Activated CD8-positive, alpha-beta T cell treated with anti-CD3 and anti-CD28 coated beads for 36 hours (primary cell): ENCODE measurements around the gene PRIM1. TPM values are rescaled to one million over a fixed set of nuclear protein-coding genes. Genes with fewer than 3 reads are reported as not detected.
A peak's percentile ranks its signal among the peaks of the same experiment; 100 is the strongest.

Source experiments
- ATAC-seq: fragments of 200-7000 bp; cut with Tn5 transposase; one replicate; pipeline ENCODE4 v1.10.0; 2021; ENCODE audit warnings: mild to moderate bottlenecking, moderate library complexity
- CTCF ChIA-PET: fragments of 350-600 bp; sonication (Branson Sonifier 250); formaldehyde crosslinking; loops from one replicate; lab custom pipeline; 2021; ENCODE audit warnings: antibody characterized with exemption; lab: Charles Lee
- POLR2A ChIA-PET: fragments of 350-600 bp; sonication (Branson Sonifier 250); formaldehyde crosslinking; loops from one replicate; lab custom pipeline; 2021; ENCODE audit warnings: antibody characterized with exemption; lab: Charles Lee
- DNase-seq: peaks from one replicate; pipeline ENCODE4 v3.0.0-alpha.2; 2020
- H3K27ac Mint-ChIP-seq: one replicate; pipeline ENCODE4 v1.8.0; 2021; ENCODE audit warnings: mild to moderate bottlenecking, mixed read lengths
- H3K27me3 Mint-ChIP-seq: one replicate; pipeline ENCODE4 v1.8.0; 2021; ENCODE audit warnings: mixed read lengths
- H3K36me3 Mint-ChIP-seq: one replicate; pipeline ENCODE4 v1.8.0; 2021; ENCODE audit warnings: low read depth, mixed read lengths
- H3K4me1 Mint-ChIP-seq: one replicate; pipeline ENCODE4 v1.8.0; 2021; ENCODE audit warnings: low read depth, mixed read lengths
- H3K4me3 Mint-ChIP-seq: one replicate; pipeline ENCODE4 v1.8.0; 2021; ENCODE audit warnings: mild to moderate bottlenecking, moderate library complexity, mixed read lengths
- H3K9me3 Mint-ChIP-seq: one replicate; pipeline ENCODE4 v1.8.0; 2021; ENCODE audit warnings: mixed read lengths
- CTCF ChIP-seq: fragments of 200-600 bp; IDR thresholded peaks from one replicate; pipeline ENCODE4 v1.8.0; 2022; ENCODE audit warnings: antibody characterized with exemption, mild to moderate bottlenecking
- intact Hi-C: fragments of 100-400 bp; cut with micrococcal nuclease; formaldehyde crosslinking; loops from one replicate; pipeline ENCODE4 v1.10.0; 2022
- total RNA-seq, 2 experiments: library from RNA; stranded (reverse); gene quantifications; one replicate each; pipeline ENCODE4 v1.2.3, GENCODE V29; 2021

Gene PRIM1
- total RNA-seq, 2 experiments from 2014 or later = 80.3 to 86.7 TPM

DNA sequence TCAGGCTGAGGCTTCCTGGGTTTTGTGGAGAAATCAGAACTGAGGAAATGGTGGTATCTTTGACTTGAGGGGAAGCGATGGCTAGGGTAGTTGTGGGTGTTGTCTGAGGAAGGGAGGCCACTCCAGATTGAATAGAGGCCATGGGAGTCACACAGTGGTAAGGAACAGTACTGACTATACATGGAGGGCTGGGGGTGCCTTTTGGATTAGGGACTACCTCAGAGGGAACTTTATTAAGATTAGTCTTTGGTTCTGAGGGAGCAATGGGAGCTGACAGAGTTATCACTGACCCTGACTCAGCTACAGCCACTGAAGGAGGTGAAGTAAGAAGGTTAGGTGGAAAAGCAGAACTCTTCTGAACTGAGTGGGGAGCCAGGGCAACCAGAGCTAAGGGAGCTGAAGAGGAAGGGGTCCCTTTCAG lies 31.4 kb downstream of the PRIM1 start:
- ChIA-PET POLR2A (interaction anchor here (0.8 to 4.3 kb wide), 5 partner anchors 9 to 84 kb away, joined by 3 to 45 read pairs (median 5); partner anchors contain the start of gene PTGES3), CTCF (interaction anchor here (0.5 to 1.5 kb wide), 2 partner anchors 281 to 291 kb away, joined by 3 read pairs; no protein-coding TSS in a partner anchor)
- ATAC-seq (no peak), DNase-seq (no peak)
- peak overlapping the region; percentile 98 for H3K4me3 Mint-ChIP-seq
- H3K27me3 Mint-ChIP-seq = no peaks in the 10 kb centered on the region
- H3K4me1 Mint-ChIP-seq = peaks cover 70% of the 10 kb centered on the region
- H3K36me3 Mint-ChIP-seq = peaks cover 88% of the 10 kb centered on the region
- no peak for TF ChIP-seq CTCF
- H3K27ac Mint-ChIP-seq = peak overlapping the region; percentile 99
- intact Hi-C loops = loop anchor here (5.0 to 10.0 kb wide), 2 partner anchors 33 to 76 kb away; partner anchors contain the start of genes ATP5F1B and PTGES3
- no peaks in the 10 kb centered on the region for H3K9me3 Mint-ChIP-seq

DNA sequence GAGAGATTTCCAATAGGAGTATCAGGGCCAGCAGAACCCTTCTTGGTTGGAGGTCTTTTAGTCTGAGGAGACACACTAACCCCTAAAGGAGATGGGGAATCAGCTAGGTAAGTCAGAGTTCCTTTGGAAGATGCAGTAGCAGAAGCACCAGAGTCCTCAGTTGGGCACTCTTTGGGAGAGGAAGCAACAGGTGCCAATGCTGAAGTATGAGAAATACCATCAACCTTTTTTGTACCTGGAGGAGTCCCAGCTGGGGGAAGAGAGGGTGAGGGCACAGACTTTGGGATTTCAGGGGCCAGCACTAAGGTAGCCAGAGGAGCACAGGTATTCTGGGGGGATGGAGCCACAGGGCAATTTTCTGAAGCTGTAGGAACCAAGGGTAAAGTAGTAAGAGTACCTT lies 33.1 kb downstream of the PRIM1 start:
- peak overlapping the region; percentile 99 for H3K27ac Mint-ChIP-seq
- POLR2A ChIA-PET = interaction anchor here (0.5 to 3.5 kb wide), 10 partner anchors 8 to 393 kb away, joined by 3 to 30 read pairs (median 4); partner anchors contain the start of genes PTGES3 and STAT6
- no peak for ATAC-seq

GRCh38 chr12:56718636-56719035 lies 33.5 kb downstream of the PRIM1 start:
- H3K4me3 Mint-ChIP-seq = no peak overlapping the region
- CTCF ChIA-PET = interaction anchor here (0.7 to 2.4 kb wide), 2 partner anchors 17 to 30 kb away, joined by 3 to 6 read pairs; partner anchors contain the start of gene PTGES3
- ATAC-seq (no peak), DNase-seq (no peak)
- peaks cover 87% of the 10 kb centered on the region for H3K36me3 Mint-ChIP-seq
- POLR2A ChIA-PET = interaction anchor here (0.7 to 3.5 kb wide), 9 partner anchors 8 to 393 kb away, joined by 3 to 30 read pairs (median 5); partner anchors contain the start of genes PTGES3 and STAT6
- H3K9me3 Mint-ChIP-seq = no peaks in the 10 kb centered on the region
- H3K27ac Mint-ChIP-seq = peak overlapping the region; percentile 99
- H3K27me3 Mint-ChIP-seq = no peaks in the 10 kb centered on the region
- intact Hi-C loops = no loop called here
- peaks cover 73% of the 10 kb centered on the region for H3K4me1 Mint-ChIP-seq
- no peak for TF ChIP-seq CTCF

More for the DNA sequence above, 33.1 kb downstream of the PRIM1 start:
- CTCF ChIA-PET = interaction anchor here (0.7 to 2.4 kb wide), 2 partner anchors 17 to 31 kb away, joined by 3 to 6 read pairs; partner anchors contain the start of gene PTGES3
- H3K27me3 Mint-ChIP-seq = no peaks in the 10 kb centered on the region
- H3K9me3 Mint-ChIP-seq = no peaks in the 10 kb centered on the region
- peaks cover 73% of the 10 kb centered on the region for H3K4me1 Mint-ChIP-seq
- no peak for DNase-seq
- no peak overlapping the region for H3K4me3 Mint-ChIP-seq
- intact Hi-C loops = no loop called here
- TF ChIP-seq CTCF = no peak
- peaks cover 88% of the 10 kb centered on the region for H3K36me3 Mint-ChIP-seq

DNA sequence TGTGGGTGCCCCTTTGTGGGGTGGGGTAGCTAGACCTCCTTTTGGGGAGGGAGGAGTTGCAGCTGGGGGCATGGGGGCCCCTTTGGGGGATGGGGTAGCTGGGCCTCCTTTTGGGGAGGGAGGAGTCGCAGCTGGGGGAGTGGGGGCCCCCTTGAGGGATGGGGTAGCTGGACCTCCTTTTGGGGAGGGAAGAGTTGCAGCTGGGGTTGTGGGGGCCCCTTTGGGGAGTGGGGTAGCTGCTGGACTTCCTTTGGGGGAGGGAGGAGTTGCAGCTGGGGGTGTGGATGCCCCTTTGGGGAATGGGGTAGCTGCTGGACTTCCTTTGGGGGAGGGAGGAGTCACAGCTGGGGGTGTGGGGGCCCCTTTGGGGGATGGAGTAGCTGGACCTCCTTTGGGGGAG lies 34.0 kb downstream of the PRIM1 start:
- Mint-ChIP-seq H3K36me3 (peaks cover 87% of the 10 kb centered on the region), H3K4me3 (no peak overlapping the region), H3K4me1 (peaks cover 71% of the 10 kb centered on the region), H3K9me3 (no peaks in the 10 kb centered on the region), H3K27ac (no peak overlapping the region), H3K27me3 (no peaks in the 10 kb centered on the region)
- intact Hi-C loops = no loop called here
- TF ChIP-seq CTCF = no peak
- no peak for DNase-seq
- no peak for ATAC-seq
- CTCF ChIA-PET = interaction anchor here (2.4 kb wide), 1 partner anchor 30 kb away, joined by 6 read pairs; the partner anchor contains the start of gene PTGES3
- POLR2A ChIA-PET = interaction anchor here (0.8 to 3.5 kb wide), 8 partner anchors 8 to 394 kb away, joined by 3 to 30 read pairs (median 6); partner anchors contain the start of genes PTGES3 and STAT6
